K562 (cell line): Measurements from ENCODE around the gene CLIC1. TPM values are rescaled to one million over a fixed set of nuclear protein-coding genes. Genes with fewer than 3 reads are reported as not detected.

Source experiments
- ARHGAP35 ChIP-seq: fragments of 450-650 bp; IDR thresholded peaks from 2 replicates; pipeline ENCODE4 v1.6.1; 2018; ENCODE audit not compliant: partially characterized antibody
- CCAR2 ChIP-seq: fragments of 200-400 bp; formaldehyde crosslinking; IDR thresholded peaks from 2 replicates; pipeline ENCODE4 v1.6.1; 2017; ENCODE audit warnings: mild to moderate bottlenecking, low read depth, low read length
- CHD1 ChIP-seq: fragments of 200-600 bp; sonication (generic); IDR thresholded peaks from one replicate; pipeline ENCODE4 v1.6.1; 2012; ENCODE audit warnings: mild to moderate bottlenecking, moderate library complexity, low read length, inconsistent platforms
- FOXK2 ChIP-seq, 2 experiments: fragments of 450-650 bp; IDR thresholded peaks in 1 of 2; conservative IDR thresholded peaks in 1 of 2; 2 replicates each; pipeline ENCODE4 v1.6.1; 2016; ENCODE audit warnings: low read depth in 2 of 2, mild to moderate bottlenecking in 1 of 2
- HCFC1 ChIP-seq: IDR thresholded peaks from 2 replicates; pipeline ENCODE4 v1.6.1; 2012; ENCODE audit warnings: low read depth, low read length, improper control_type of control experiment
- HNRNPUL1 ChIP-seq: fragments of 200-400 bp; formaldehyde crosslinking; IDR thresholded peaks from 2 replicates; pipeline ENCODE4 v1.6.1; 2017; ENCODE audit warnings: low read length
- KDM1A ChIP-seq, 2 experiments: fragments of 450-650 bp; IDR thresholded peaks; 2 replicates each; pipeline ENCODE4 v1.6.1; 2016; ENCODE audit warnings: mild to moderate bottlenecking in 2 of 2
- KLF16 ChIP-seq: IDR thresholded peaks from 2 replicates; pipeline ENCODE4 v1.6.1; 2016; ENCODE audit warnings: antibody characterized with exemption
- PHF21A ChIP-seq: fragments of 450-650 bp; IDR thresholded peaks from 2 replicates; pipeline ENCODE4 v1.6.1; 2017; ENCODE audit warnings: low read depth, borderline replicate concordance
- RBM17 ChIP-seq: fragments of 200-400 bp; formaldehyde crosslinking; IDR thresholded peaks from 2 replicates; pipeline ENCODE4 v1.6.1; 2017; ENCODE audit warnings: low read depth, mild to moderate bottlenecking, low read length, borderline replicate concordance
- RNF2 ChIP-seq: sonication (generic); IDR thresholded peaks from 2 replicates; pipeline ENCODE4 v1.6.1; 2016
- SNIP1 ChIP-seq: fragments of 450-650 bp; IDR thresholded peaks from 2 replicates; pipeline ENCODE4 v1.7.1; 2017; ENCODE audit warnings: low read depth, mild to moderate bottlenecking
- SRSF3 ChIP-seq: fragments of 200-400 bp; formaldehyde crosslinking; IDR thresholded peaks from 2 replicates; pipeline ENCODE4 v1.6.1; 2016; ENCODE audit warnings: mild to moderate bottlenecking, low read length, moderate library complexity; ENCODE audit not compliant: insufficient read depth
- TEAD1 ChIP-seq, 2 experiments: fragments of 450-650 bp in 1 of 2; sonication (generic) in 1 of 2; formaldehyde crosslinking; IDR thresholded peaks; 2 replicates each; pipeline versions ENCODE4 v1.4.0 to v1.8.0; 2020 to 2022; ENCODE audit warnings: mild to moderate bottlenecking in 2 of 2, missing genetic modification reagents in 1 of 2
- THAP7 ChIP-seq: fragments of 250-450 bp; sonication (Bioruptor Pico); IDR thresholded peaks from 2 replicates; pipeline ENCODE4 v1.5.0; 2021
- THRB ChIP-seq: fragments of 450-650 bp; formaldehyde crosslinking; conservative IDR thresholded peaks from 2 replicates; pipeline ENCODE4 v1.4.0; 2022; ENCODE audit warnings: mild to moderate bottlenecking, missing genetic modification characterization
- ZKSCAN8 ChIP-seq: fragments of 200-800 bp; sonication (Bioruptor generic); IDR thresholded peaks from 2 replicates; pipeline ENCODE4 v1.6.1; 2016; ENCODE audit warnings: missing genetic modification characterization, missing compliant biosample characterization
- ZNF133 ChIP-seq: fragments of 250-450 bp; sonication (Bioruptor Pico); IDR thresholded peaks from 2 replicates; pipeline ENCODE4 v1.4.0; 2020; ENCODE audit warnings: mild to moderate bottlenecking
- ZNF212 ChIP-seq: fragments of 450-650 bp; formaldehyde crosslinking; IDR thresholded peaks from 2 replicates; pipeline ENCODE4 v1.4.0; 2020; ENCODE audit warnings: mild to moderate bottlenecking
- ZNF57 ChIP-seq: fragments of 450-650 bp; formaldehyde crosslinking; IDR thresholded peaks from 2 replicates; pipeline ENCODE4 v1.4.0; 2020; ENCODE audit warnings: mild to moderate bottlenecking, moderate library complexity
- ZNF655 ChIP-seq: fragments of 250-450 bp; sonication (Bioruptor Pico); IDR thresholded peaks from 2 replicates; pipeline ENCODE4 v1.5.0; 2021
- ZSCAN29 ChIP-seq: fragments of 450-650 bp; IDR thresholded peaks from 2 replicates; pipeline ENCODE4 v1.6.1; 2017
- polyA plus RNA-seq, 8 experiments: library from polyadenylated mRNA; depleted of rRNA in 4 of 8; stranded (reverse) in 5 of 8; unstranded in 3 of 8; fragments of >200 nt; fragmentation: Nextera tagmentation in 2 of 8; fragmentation: Illumina TruSeq in 1 of 8; extraction: Ambion mirVana in 2 of 8; extraction: Trizol in 1 of 8; gene quantifications; 2 replicates each; pipeline versions ENCODE4 v1.2.1 to v1.2.3, GENCODE V29; 2011 to 2014; ENCODE audit warnings: inconsistent platforms in 1 of 8, missing spikeins in 1 of 8
- total RNA-seq, 7 experiments: library from RNA; depleted of rRNA in 6 of 7; stranded (reverse); fragments of >200 nt in 6 of 7; fragmentation: Illumina TruSeq in 2 of 7; extraction: Trizol in 2 of 7; gene quantifications; 2 replicates each; pipeline versions ENCODE4 v1.2.1 to v1.2.3, GENCODE V29; 2011 to 2021; ENCODE audit warnings: low replicate concordance in 1 of 7
- TF ChIP-seq, protein P1 (sequence below): fragments of 250-450 bp; sonication (Bioruptor Pico); IDR thresholded peaks from 2 replicates; pipeline ENCODE4 v1.6.1; 2021; ENCODE audit warnings: mild to moderate bottlenecking
- TF ChIP-seq, protein P2 (sequence below): IDR thresholded peaks from 3 replicates; pipeline ENCODE4 v1.6.1; 2011; ENCODE audit warnings: borderline replicate concordance, mild to moderate bottlenecking; ENCODE audit not compliant: insufficient read length, insufficient read depth
- TF ChIP-seq, protein P3 (sequence below): fragments of 250-450 bp; sonication (Bioruptor Pico); IDR thresholded peaks from 2 replicates; pipeline ENCODE4 v1.4.0; 2020

The CLIC1 gene
- total and polyA plus RNA-seq, 9 of the 15 experiments (the other 6 are each of a cell fraction or from before 2014, with no cell fraction given), result 1,267 to 2,419 (median 1,808) TPM

GRCh38 chr6:31729979-31730630, 6.2 kb downstream of the CLIC1 start (continued):
- TF ChIP-seq THAP7 (CRISPR knock-in tag) (peak; percentile 97), SRSF3 (peak; percentile 74; the same call in 1 of the 2 replicates), KLF16 (no peak), ZSCAN29 (peak; percentile 86; the same call in 1 of the 2 replicates), FOXK2 (conservative IDR thresholded peaks at IDR 0.05 in 1 of 2, IDR thresholded peaks at IDR 0.05 in 1 of 2; ENCODE audit: low read depth in 2 of 2) (no peak), TEAD1 (CRISPR knock-in tag; IDR thresholded peaks at IDR 0.05) (peak in 1 of 2 experiments; percentile 94; a peak in 3 of 4 replicates), ZNF133 (CRISPR knock-in tag) (peak; percentile 61; the same call in 1 of the 2 replicates), HNRNPUL1 (no peak), RNF2 (no peak), ZNF655 (CRISPR knock-in tag) (peak; percentile 99), KDM1A (IDR thresholded peaks at IDR 0.05) (no peak), ZNF212 (CRISPR knock-in tag) (peak; percentile 98), PHF21A (no peak), RBM17 (no peak), CCAR2 (no peak), CHD1 (no peak), ZNF57 (CRISPR knock-in tag) (peak; percentile 95), SNIP1 (no peak), THRB (peak; percentile 99), ARHGAP35 (peak; percentile 82), HCFC1 (no peak; the same call in 1 of the 2 replicates), ZKSCAN8 (CRISPR knock-in tag) (no peak)
- TF ChIP-seq, protein P1, sequence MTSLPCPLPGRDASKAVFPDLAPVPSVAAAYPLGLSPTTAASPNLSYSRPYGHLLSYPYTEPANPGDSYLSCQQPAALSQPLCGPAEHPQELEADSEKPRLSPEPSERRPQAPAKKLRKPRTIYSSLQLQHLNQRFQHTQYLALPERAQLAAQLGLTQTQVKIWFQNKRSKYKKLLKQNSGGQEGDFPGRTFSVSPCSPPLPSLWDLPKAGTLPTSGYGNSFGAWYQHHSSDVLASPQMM (CRISPR knock-in tag), result peak; percentile 89
- TF ChIP-seq, protein P2, sequence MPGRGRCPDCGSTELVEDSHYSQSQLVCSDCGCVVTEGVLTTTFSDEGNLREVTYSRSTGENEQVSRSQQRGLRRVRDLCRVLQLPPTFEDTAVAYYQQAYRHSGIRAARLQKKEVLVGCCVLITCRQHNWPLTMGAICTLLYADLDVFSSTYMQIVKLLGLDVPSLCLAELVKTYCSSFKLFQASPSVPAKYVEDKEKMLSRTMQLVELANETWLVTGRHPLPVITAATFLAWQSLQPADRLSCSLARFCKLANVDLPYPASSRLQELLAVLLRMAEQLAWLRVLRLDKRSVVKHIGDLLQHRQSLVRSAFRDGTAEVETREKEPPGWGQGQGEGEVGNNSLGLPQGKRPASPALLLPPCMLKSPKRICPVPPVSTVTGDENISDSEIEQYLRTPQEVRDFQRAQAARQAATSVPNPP, result no peak
- TF ChIP-seq, protein P3, sequence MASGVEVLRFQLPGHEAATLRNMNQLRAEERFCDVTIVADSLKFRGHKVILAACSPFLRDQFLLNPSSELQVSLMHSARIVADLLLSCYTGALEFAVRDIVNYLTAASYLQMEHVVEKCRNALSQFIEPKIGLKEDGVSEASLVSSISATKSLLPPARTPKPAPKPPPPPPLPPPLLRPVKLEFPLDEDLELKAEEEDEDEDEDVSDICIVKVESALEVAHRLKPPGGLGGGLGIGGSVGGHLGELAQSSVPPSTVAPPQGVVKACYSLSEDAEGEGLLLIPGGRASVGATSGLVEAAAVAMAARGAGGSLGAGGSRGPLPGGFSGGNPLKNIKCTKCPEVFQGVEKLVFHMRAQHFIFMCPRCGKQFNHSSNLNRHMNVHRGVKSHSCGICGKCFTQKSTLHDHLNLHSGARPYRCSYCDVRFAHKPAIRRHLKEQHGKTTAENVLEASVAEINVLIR (CRISPR knock-in tag), result peak; percentile 68
